Left renal cortex interstitium (tissue), 4 donors: ENCODE data around the gene SPSB1. TPM values are rescaled to one million over a fixed set of nuclear protein-coding genes. Genes with fewer than 3 reads are reported as not detected.

Source experiments
- DNase-seq, 4 donors: peaks; one replicate each; pipeline ENCODE4 v3.0.0-alpha.2; 2013; ENCODE audit warnings: low read depth in 4 of 4, low spot score in 2 of 4, missing footprints in 1 of 4
- polyA plus RNA-seq, 4 donors: library from polyadenylated mRNA; unstranded; fragments of 120-200 nt; gene quantifications; one replicate each; pipeline ENCODE4 v1.2.1, GENCODE V29; 2013; ENCODE audit not compliant: insufficient read length in 4 of 4

The SPSB1 gene
- polyA plus RNA-seq, 4 donors: 11.0 to 14.0 (median 11.4) TPM

DNA sequence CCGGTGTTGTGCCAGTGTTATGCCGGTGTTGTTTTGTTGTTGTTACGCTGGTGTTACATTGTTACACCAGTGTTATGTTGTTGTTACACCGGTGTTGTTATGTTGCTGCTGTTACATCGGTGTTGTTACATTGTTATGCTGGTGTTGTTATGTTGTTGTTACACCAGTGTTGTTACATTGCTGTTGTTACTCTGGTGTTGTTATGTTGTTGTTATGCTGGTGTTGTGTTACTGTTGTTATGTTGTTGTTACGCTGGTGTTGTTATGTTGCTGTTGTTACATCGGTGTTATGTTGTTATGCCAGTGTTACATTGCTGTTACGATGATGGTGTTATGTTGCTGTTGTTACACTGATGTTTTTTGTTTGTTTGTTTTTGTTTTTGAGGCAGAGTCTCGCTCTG lies 34.1 kb upstream of the SPSB1 start:
- DNase-seq: no peak

DNA sequence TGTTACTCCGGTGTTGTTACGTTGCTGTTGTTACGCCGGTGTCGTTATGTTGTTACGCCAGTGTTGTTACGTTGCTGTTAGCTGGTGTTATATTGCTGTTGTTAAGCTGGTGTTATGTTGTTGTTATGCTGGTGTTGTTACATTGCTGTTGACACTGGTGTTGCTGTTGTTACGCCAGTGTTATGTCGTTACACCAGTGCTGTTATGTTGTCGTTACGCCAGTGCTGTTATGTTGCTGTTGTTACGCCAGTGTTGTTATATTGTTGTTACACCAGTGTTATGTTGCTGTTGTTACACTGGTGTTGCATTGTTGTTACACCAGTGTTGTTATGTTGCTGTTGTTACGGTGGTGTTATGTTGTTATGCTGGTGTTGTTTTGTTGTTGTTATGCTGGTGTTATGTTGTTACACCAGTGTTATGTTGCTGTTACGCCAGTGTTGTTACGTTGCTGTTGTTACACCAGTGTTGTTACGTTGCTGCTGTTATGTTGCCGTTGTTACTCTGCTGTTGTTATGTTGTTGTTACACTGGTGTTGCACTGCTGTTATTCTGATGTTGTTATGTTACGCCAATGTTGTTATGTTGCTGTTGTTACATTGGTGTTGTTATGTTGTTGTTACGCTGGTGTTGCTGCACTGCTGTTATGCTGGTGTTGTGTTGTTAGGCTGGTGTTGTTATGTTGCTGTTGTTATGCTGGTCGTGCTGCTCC lies 32.5 kb upstream of the SPSB1 start:
- DNase-seq: no peak

DNA sequence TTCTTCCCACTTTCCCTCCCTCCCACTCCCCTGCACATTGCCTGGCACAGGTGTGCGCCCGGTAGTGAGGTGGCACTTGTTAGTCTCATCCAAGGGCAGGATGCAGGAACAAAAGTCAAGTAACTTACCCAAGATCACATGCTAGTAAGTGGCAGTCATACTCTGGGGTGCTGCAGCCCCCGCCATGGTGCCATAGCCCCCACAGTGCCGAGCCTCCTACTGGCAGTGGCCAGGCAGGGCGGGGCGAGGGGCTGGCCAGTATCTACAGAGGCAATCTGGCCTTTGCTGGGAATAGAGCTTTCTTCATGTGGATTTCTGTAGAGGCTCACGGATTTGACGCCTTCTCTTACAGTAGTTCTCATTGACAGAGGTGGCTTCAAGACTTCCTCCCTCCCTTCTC lies 31.2 kb upstream of the SPSB1 start:
- DNase-seq: no peak

DNA sequence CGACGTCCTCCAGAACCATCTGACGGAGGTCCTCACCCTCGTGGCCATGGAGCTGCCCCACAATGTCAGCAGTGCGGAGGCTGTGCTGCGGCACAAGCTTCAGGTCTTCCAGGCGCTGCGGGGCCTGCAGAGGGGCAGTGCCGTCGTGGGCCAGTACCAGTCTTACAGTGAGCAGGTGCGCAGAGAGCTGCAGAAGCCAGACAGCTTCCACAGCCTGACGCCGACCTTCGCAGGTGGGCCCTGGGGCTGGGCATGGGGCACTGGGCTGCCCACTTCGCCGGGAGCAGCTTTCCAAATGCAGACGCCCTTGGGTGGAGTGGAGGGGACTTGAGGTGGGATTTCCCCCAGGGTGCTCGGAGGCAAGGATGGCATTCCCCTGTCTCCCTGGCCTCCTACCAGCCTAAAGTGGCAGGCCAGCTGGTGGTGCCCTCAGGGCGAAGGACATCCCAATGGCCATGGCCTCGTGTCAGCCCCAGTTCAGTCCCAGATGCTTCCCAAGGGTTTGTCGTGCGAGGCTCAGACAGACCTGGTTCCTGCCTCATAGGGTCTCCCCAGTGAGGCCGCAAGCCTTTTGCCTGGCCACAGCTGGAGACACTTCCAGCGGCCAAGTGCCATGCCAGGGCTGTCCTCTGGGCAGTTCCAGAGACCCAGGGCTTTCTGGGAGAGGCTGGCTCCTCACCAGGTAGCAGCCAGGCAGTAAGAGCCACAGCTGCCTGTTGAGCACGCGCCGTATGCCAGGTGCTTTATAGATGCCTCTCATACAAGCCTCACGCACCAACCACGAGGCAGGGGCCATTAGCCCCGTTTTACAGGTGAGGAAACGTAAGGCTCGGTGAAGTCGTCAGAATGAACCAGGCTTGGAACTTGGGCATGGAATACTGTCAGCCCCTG lies 30.4 kb upstream of the SPSB1 start:
- no peak for DNase-seq

DNA sequence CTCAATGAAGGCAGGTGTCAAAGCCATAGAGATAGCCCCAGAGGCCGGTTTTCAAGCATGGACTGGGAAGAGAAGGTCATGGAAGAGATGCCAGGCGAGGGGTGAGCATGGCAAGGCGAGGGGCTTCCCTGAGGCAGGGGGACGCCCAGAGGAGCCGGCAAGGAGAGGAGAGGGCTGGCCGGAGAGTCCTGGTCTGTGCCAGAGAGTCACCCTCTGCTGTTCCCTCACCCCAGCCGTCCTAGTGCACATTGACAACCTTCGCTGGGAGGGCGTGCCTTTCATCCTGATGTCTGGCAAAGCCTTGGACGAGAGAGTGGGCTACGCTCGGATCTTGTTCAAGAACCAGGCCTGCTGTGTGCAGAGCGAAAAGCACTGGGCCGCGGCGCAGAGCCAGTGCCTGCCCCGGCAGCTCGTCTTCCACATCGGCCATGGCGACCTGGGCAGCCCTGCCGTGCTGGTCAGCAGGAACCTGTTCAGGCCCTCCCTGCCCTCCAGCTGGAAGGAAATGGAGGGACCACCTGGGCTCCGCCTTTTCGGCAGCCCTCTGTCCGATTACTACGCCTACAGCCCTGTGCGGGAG lies 29.3 kb upstream of the SPSB1 start:
- no peak for DNase-seq

DNA sequence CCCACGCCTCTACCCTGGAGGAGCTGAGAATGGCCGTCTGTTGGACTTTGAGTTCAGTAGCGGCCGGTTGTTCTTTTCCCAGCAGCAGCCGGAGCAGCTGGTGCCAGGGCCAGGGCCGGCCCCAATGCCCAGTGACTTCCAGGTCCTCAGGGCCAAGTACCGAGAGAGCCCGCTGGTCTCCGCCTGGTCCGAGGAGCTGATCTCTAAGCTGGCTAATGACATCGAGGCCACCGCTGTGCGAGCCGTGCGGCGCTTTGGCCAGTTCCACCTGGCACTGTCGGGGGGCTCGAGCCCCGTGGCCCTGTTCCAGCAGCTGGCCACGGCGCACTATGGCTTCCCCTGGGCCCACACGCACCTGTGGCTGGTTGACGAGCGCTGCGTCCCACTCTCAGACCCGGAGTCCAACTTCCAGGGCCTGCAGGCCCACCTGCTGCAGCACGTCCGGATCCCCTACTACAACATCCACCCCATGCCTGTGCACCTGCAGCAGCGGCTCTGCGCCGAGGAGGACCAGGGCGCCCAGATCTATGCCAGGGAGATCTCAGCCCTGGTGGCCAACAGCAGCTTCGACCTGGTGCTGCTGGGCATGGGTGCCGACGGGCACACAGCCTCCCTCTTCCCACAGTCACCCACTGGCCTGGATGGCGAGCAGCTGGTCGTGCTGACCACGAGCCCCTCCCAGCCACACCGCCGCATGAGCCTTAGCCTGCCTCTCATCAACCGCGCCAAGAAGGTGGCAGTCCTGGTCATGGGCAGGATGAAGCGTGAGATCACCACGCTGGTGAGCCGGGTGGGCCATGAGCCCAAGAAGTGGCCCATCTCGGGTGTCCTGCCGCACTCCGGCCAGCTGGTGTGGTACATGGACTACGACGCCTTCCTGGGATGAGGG lies 28.5 kb upstream of the SPSB1 start:
- DNase-seq: no peak

DNA sequence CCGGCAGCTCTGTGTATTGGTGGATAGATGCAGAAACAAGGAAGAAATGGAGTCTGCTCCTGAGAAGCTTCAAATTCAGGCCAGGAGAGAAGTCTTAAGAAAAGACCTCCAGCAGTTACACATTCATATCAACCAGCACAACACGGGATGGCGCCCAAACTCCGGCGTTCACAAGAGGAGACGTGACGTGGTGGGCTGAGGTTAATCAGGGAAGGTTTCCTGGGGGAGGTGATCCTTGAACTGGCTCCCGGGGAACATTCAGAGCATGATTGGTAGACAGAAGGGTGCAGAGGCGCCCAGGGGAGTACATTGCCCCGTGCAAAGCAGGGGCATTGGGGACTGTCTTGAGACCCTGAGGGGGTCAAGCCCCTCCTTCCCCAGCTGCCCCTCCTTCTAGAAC lies 27.7 kb upstream of the SPSB1 start:
- no peak for DNase-seq

DNA sequence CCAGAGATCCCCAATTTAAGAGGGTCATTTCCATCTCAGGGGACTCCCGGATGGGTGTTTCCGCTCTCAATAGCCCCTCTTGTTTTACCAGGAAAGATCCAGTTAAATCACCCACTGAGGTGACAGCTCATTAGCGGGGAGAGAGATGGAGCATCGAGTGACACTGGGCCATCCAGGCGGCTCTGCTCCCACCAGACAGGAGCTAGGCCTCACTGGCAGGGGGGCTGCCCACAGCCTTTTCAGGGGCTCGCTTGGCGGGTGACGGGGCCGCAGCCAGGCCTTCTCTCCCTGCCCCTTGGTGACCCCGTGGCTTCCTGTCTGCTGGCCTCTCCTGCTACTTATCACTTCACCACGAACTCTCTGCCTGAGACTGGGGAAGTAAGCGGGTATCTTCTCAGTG lies 26.7 kb upstream of the SPSB1 start:
- DNase-seq: no peak

DNA sequence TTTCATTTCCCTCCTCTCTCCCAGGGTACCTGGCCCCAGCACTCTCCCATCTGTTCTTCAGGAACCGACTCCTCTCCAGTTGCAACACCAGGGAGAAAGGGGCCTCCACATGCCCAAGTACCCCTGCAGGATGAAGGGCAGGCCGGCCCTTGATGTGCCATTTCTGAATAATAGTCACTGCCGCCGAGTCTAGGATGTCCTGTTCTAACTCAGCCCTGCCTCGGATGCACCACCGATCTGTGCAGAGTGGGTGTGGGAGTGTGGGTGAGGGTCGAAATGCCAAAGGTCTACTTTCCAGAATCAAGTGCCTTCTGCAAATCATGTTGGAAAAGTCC lies 25.4 kb upstream of the SPSB1 start:
- no peak for DNase-seq

DNA sequence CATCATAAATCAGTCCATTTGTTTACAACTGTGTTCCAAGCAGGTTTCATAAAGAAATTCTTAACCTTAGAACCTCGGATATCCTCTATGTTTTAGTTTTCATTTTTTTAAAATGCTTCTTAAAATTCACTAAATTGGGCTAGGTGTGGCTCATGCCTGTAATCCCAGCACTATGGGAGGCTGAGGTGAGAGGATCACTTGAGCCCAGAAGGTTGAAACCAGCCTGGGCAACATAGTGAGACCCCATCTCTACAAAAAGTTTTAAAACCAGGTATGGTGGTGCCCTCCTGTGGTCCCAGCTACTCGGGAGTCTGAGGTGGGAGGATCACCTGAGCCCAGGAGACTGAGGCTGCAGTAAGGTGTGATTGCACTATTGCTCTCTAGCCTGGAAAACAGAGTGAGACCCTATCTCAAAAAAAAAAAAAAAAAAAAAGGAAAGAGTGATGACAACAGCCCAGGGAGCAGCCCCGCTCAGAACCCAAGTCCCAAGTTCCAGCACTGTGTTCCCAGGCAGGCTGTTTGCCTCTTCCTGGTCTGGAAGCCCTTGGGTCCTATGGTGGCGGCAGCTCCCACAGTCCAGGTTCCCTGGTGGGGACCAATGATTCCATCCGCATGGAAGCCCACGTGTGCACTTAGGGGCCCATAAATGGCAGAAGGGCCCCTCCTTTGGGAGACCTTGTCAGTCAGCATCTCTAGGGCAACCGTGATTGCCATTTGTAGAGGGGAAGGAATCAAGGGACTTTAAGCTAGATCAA lies 24.7 kb upstream of the SPSB1 start:
- DNase-seq: no peak

DNA sequence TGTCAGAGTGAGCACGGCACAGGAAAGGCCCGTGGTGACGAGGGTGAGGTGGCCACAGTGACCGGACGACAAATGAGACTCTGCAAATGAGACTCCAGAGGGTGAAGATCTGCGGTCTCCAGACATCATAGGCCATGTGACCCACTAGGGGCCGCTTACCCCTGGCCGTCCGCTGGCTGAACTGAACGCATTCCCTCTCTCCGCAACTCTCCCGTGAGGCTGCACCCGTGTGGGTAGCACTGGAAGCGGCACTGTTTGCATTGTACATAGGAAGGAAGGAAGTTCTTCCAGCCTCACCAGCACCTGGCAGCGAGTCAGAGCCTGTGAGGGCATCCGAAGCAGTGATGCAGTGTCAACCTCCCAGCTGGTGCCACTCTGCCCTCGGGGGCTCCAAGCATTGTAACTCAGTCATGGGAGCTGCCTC lies 23.6 kb upstream of the SPSB1 start:
- no peak for DNase-seq

DNA sequence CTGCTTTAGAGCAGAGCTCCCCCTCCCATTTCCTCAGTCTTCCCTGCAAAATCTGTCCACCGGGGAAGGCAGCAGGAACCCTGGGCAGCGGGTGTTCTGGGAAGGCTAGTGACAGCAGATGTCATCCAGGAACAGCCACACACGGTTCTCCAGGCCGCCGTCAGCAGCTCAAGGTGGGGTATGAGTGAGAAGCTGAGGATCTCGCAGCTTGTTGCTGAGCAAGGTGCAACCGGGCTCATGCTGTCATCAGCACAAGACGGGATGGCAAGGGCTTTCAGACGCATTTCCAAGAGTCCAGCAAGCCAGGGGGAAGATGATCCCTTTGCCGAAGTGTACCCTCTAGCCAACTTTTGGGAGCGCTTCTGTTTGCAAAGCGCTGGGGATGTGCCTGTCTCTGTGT lies 23.0 kb upstream of the SPSB1 start:
- DNase-seq: no peak

DNA sequence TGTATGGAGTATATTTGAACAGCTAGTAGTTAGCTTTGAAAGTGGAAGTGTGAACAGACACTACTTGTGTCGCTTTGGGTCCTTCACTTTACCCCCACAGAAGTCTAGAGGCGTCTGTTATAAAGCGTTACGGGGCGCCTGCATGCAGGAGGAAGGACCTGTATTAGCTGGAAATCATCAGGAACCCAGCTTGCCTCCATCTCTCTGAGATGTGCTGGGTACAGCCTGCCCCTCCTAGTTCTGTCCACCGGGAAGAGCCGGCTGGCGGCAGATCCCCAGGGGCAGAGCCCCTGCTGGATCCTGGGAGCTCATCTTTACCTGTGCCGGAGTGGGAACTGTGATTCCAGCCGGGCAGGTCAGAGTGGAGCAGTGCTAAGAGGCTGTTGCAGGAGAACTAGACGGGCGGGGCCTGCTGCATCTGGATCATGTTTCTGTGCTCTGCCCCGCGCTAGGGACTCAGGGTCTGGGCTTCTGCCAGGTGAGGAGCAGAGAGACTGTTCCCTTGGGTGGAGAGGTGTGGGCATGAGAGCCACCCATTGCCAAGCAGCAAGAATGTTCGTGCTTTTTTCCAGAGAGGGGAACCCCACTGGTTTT lies 22.3 kb upstream of the SPSB1 start:
- no peak for DNase-seq

DNA sequence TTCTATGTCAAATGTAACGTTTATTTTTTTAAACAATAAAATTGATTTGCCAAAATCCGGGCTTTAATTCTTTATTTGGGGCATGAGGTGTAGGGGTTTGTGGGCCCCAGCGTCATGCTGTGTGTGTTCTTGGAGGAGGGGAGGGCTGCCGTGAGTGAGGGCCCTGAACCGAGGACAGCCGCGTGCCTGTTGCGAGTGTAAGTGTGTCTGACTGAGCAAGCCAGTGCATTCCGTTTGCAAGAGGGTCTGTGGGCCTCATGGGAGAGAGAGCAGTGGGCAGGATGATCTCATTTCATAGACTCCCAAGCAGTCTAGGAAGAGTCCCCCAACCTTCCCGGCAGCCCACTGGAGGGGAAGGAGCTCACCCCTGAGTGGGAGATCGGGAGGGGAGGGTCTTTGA lies 21.4 kb upstream of the SPSB1 start:
- no peak for DNase-seq

DNA sequence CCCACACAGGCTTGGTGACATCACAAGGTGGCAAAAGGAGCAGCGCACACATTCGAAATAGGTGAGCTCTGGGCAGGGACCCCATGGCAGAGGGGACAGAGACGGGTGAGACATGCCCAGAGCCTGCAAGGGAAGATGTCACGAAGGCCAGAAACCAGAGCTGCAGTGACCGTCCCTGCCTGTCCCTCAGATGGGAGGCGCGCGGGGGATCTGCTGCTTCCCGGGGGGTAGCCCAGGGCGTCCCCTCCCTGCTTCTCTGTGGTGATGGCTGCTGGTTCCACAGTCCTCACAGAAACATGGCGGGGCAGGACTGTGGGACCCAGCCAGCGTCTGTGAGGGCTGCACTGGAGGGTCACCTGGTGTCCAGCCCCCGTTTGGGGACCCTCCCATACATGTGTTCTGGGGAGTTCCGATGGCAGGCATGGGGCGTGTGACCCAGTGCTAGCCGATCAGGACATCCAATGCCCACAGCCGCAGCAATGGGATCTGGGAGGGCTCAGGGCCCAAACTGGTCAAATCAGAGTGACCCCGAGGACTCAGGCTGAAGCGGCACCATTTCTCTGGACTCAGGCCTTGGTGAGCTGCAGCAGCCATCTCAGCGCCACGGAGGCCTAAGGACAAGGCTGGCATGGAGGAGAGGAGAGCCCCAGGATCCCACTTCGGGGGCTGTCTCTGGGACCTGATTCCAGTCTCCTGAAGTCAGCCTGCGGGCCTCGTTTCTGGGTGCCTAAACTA lies 20.7 kb upstream of the SPSB1 start:
- DNase-seq: no peak

DNA sequence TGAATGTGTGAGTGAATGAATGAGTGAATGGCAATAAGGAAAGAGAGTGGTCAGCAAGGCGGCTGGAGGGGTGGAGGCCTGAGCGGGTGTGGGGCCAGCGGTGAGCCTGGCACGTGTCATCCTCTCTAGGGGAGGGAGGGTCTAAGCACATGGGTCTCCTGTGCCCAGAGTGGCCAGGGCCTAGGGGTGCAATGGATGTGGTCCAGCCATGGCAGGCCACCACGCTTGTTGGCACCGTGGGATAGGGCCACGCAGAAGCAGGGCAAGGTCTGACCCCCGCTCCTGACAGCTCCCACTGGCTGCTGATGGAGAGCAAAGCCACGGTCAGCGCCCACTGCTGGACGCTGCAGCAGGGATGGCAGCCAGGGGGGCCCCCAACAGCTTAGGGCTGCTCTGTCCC lies 19.5 kb upstream of the SPSB1 start:
- no peak for DNase-seq

DNA sequence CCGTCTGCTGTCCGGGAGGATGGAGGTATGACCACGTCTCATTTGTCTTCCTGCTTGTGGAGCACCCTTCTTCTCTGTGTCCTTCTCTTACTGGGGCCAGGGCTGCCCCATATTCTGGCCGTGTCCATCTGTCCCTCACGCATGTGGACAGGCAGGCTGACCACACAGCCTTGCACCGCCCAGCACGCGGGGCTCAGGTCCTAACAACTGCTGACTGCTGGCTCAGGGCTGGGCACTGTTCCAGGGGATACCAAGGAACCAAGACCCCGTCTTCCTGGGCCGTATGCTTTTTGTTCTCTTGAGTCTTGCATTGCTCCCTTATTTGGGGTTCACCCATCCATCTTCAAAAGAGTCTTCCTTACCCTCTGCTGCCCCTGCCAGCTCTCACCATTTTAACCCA lies 17.5 kb upstream of the SPSB1 start:
- DNase-seq: no peak

DNA sequence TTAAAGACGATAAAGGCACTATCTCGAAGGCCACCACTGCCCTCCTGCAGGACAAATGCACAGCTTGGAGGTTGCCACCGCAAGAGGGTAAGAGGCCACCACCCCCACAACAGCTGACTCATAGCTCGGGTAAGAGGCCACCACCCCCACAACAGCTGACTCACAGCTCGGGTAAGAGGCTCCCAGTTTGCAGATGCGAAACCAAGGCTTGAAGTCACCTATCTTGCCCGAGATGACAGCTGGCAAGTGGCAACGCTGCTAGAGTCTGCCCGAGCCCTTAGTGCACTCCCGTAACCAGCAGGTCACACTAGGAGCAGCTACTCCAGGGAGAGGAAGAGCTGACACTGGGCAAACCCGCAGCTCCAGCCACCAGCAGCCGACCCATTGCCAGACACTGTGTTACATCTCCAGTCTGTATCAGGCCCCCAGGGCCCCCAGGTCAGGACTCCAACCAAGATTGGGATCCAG lies 17.1 kb upstream of the SPSB1 start:
- no peak for DNase-seq

DNA sequence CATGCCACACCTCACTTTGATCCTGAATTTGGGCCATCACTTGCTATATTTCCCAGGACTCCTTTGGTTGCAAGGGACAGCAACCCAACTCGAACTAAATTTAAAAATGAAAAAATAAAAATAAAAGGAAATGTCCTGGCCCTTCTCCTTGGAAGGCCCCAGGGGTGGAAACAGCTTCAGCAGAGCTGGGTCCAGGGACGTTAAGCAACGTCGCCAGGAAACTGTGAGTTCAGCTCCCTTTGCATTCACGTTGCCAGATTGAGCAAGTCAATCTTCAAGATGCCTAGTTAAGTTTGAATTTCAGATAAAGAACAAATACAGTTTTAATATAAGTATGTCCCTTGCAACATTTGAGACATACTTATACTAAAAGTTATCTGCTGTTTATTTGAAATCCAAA lies 14.6 kb upstream of the SPSB1 start:
- DNase-seq: no peak
